SK-N-DZ (cell line): ENCODE data around the gene STK32C. TPM values are rescaled to one million over a fixed set of nuclear protein-coding genes. Genes with fewer than 3 reads are reported as not detected.

Experiments
- DNase-seq: peaks from one replicate; pipeline ENCODE4 v3.0.0-alpha.2; 2015; ENCODE audit warnings: low spot score
- polyA plus RNA-seq, 2 experiments: library from polyadenylated mRNA; depleted of rRNA; stranded (reverse); fragments of >200 nt; gene quantifications; 2 replicates each; pipeline ENCODE4 v1.2.3, GENCODE V29; 2014

Gene STK32C
- polyA plus RNA-seq (2014; cell fraction: cytosol; rRNA removed) = 35.4 and 38.4 TPM in 2 replicates
- polyA plus RNA-seq (2014; cell fraction: nucleus; rRNA removed) = 35.2 and 44.1 TPM in 2 replicates

DNA sequence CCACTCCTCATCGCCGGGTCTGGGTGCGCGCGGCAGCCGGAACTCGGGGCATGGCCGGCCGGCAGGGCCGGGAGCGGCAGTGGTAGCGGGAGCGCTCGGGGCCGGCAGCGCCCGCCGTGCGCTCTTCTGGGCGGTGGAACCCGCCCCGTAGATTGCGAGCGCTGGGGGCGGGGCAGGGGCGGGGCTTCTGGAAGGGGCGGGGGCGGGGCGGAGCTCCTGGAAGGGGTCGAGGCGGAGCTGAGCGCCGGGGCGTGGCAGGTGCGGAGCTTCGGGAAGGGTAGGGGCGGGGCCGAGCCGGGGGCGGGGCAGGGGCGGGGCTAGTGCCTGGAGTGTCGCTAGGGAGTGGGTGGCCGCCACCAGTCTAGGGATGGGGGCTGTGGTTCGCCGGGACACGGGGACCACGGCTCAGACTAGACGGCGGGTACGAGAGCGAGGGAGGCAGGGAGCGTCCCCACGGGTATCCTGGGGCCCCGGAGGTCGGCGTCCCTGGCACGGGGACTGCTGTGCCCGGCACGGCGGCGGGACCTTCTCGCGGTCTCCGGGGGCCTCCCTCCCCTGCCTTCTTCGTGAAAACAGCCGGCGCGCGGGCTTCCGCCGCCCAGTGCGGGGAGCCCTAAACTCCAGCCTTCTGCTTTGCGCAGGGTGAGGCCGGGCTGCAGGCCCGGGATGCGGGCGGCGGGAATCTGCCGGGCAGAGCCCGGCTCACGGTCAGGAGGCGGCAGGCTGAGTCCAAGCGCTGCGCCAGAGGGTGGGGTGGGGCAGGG lies at the start of gene STK32C:
STK32C (minus strand) TSS at position 128 of the 764 bp plus-strand sequence; CDS start at position 11, 117 bp downstream.
- DNase-seq = peak; percentile 85

DNA sequence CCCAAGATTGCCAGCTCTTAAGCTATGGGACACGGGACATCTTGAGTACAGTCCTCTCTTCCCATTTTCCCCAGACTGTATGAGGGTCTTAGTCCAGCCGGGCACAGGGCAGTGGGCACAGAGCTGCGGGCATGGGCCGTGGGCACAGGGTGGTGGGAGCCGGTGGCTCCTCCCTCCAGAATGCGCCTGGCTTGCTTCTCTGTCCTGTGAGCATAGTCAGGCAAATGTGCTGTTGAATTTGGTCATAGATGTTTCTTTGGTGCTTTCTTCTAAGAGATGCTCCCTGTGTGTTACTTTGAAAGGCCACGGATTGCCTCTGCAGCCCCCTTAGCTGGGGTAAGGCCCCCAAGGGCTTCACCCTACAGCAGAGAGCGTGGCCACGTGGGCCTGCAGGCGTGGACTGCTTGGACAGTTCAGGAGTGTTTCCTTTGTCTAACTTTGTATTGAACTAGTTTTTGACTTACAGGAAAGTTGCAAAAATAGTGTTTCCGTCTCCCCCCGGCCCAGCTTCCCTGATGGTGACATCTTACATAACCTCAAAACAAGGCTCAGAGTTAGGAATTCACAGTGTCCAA lies 49.0 kb upstream of the STK32C start:
- no peak for DNase-seq

DNA sequence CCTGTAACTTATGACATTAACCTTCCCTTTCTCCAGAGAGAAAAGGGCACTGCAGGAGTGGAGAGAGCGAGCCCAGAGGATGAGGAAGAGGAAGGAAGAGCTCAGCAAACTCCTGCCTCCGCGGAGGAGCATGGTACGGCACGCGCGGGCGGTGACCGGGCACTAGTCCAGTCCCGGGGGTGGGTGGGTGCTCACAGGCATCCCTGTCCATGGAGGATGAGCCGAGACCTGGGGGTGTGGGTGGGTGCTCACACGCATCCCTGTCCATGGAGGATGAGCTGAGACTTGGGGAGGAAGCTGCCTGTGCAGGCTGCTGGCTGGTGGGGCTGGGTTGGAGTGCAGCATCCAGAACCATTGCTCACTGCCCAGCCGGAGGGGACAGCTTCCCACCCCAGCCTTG lies 48.0 kb upstream of the STK32C start:
- no peak for DNase-seq

DNA sequence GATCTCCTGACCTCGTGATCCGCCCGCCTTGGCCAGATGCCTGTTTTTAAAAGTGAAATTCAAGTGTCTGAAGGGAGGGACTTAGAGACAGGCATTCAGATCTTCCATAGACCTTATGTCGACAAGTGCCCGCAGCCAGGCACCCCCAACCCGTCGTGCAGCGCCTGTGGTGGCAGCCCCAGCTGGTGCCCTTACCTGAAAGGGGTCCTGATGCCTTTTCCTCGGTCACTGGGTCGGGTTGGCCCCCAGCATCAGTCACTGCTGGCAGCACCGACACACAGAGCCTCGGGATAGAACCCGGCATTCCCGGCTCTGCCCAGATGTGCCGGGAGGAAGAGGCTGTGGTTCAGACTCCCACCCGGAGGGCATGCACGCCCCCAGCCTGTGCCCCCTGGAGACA lies 47.5 kb upstream of the STK32C start:
- no peak for DNase-seq

DNA sequence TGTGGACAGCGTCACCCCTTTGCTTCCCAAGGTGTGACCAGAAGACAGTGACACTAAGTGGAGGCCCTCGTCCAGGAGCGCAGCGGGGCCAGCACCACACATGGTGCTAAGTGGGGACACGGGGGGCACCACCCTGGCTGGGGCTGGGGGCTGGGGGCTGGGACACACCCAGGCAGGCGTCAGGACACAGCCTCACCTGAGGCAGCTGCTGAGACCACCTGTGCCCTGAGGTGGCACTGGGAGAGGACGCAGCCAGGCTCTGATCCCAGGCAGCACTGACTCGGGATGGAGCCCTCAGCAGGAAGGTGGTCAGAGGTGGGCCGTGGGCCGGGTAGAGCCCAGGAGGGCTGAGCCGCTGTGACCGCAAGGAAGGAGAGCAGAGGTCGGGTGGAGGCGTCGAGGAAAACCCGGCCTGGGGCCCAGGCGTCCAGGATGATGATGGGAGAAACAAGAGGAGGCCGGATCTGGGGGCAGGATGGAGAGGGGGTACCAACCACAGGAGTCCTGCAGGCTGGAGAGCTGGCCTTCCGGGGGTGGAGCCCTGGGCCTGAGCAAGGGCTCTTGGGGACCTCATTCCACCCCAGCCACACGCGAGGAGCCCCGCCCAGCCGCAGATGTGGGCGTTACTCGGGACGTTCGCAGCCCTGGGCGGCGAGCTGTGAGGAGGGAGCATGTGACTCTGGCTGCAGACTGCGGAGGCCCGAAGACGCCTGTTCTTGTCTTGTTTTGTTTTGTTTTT lies 46.8 kb upstream of the STK32C start:
- no peak for DNase-seq

DNA sequence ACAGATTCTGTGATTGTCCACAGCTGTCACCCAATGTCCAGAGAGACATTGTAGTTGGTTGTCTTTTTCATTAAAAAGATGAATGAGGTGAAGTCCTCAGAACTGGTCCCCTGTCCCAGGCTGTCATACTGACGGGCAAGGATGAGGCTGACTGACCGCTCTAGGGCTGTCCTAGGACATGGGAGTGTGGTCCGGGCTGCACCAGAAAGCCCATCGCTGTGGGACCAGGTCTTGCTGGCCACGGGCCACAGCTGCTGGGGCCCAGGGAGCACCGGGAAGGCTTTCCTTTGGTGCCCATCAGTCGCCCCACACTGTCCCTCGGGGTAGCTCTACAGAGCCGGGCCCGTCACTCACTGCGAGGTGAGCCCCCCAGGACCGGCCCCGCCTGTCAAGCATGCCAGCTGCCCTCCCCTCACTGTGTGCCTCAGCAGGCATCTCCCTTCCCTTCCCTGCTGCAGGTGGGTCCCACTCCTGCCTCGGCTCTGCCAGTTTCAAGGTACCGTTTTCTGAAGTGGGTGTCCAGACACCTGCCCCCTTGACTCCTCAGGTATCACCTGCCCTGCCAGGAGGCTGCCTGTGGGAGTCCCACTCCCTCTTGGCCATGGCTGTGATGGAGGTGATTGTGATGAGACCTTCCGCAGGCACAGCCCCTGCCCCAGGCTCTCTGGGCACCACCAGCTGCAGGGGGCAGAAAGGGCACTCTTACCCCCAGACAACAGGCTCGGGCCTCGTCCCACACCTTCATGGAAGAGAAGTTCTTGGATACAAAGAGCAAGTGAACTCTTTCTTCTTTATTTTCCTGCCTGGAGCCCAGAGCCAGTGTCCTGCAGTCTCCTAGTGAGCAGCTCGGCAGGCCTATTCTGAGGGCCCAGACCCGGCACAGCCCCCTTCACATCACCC lies 46.0 kb upstream of the STK32C start:
- DNase-seq = no peak

DNA sequence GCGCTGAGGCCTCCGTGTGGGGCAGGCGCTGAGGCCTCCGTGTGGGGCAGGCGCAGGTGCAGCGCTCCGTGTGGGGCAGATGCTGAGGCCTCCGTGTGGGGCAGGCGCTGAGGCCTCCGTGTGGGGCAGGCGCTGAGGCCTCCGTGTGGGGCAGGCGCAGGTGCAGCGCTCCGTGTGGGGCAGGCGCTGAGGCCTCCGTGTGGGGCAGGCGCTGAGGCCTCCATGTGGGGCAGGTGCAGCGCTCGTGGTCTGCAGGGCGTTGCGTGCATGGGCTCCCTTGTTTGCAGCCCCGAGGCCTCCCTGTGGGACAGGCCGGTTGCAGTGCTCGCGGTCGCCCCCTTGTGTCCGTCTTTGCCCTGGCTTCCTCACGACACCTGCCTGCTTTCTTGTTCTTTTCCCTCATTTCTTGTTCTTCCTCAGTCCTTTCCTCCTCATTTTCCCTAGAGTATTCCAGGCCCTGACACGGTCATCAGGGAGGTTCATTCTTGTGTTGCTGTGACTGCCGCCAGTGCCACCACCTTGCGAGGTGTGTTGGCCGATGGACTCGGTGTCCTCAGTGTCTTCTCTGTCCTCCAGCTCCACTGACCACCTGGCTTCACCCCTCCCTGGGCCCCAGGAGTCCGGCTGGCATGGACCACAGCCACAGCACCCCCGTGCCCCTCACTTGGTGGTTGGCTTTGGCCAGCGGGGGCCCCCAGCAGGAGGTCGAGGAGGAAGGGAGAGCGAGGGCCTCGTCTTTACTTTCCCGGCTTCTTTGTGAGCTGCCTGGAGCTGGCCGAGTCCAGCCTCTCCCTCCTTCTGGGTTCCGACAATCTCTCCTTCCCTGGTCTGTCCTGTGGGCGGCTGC lies 44.9 kb upstream of the STK32C start:
- peak; percentile 74 for DNase-seq

DNA sequence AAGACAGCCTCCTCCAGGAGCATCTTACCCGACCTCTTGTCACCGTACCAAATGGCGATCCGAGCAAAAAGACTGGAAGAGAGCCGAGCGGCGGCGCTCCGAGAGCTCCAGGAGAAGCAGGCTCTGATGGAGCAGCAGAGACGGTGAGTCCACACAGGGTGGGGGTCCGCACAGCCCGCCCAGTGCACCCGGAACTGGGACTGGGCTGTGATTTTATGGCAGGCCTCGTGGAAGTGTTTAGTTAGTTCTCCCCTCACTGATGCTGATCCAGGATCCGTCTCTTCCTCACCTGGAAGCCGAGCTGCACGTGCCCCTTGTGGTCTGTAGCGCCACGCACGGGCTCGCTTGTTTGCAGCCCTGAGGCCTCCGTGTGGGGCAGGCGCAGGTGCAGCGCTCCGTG lies 43.9 kb upstream of the STK32C start:
- DNase-seq = no peak

DNA sequence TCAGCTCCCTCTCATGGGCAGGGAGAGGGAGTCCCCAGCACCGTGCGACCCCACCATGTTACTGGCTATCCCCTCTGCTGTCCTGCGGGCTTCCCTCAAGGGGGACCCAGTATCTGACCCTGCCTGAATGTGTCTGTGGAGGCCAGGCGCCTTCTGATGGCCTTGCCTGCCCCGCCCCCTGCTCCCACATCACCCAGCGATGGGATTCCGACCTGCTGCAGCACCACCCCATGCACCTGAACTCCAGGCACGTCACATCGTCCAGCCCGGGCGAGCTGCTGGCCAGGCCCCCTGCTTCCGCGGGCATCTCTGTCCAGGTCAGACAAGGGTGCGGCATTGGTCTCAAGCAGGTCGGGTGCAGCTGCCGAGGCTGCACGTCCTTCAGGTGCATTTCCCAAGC lies 43.2 kb upstream of the STK32C start:
- DNase-seq = no peak

DNA sequence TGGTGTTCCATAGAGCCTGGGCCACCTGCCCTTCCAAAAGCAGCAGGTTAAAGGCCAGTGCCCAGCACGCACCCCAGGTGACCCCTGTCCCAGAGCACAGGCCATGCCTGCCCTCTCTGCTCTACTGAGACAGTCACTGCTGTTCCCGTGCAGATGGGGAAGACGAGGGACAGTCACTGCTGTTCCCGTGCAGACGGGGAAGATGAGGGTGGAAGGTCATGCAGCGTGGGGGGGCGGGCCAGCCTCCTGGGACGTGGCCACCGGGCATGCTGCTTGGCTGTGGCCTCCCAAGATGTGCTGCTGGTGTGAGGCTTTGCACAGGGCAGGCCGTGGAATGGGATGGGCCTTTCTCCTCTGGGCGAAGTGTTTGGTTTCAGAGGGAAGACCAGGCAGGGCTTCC lies 42.6 kb upstream of the STK32C start:
- DNase-seq = no peak

DNA sequence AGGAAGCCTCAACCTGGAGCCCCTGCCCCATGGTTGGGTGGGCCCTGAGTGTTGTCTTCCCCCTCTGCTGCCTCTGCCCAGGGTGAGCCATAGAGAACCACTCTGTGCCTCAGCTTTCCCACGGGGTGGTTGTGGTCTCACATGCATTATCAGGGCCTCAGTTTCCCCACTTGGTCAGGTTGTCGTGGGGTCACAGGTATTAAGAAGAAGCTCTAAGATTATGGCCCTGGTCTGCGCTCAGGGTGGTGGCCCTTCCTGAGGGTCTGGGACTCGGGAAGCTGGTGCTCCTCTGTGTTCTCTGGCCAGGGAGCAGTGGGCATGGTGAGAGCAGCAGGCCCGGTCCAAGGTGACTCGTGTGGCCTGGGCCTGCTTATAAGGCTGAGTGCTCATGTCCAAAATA lies 42.0 kb upstream of the STK32C start:
- DNase-seq = no peak

DNA sequence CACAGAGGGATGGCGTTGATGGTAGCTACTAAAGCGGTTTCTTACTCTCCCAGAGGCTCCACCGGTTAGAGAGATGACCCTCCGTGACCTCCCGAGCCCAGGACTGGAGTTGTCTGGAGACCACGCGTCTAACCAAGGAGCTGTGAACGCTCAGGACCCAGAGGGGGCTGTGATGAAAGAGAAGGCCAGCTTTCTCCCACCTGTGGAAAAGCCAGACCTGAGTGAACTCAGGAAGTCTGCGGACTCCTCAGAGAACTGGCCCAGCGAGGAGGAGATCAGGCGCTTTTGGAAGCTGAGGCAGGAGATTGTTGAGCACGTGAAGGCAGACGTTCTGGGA lies 40.1 kb upstream of the STK32C start:
- no peak for DNase-seq

DNA sequence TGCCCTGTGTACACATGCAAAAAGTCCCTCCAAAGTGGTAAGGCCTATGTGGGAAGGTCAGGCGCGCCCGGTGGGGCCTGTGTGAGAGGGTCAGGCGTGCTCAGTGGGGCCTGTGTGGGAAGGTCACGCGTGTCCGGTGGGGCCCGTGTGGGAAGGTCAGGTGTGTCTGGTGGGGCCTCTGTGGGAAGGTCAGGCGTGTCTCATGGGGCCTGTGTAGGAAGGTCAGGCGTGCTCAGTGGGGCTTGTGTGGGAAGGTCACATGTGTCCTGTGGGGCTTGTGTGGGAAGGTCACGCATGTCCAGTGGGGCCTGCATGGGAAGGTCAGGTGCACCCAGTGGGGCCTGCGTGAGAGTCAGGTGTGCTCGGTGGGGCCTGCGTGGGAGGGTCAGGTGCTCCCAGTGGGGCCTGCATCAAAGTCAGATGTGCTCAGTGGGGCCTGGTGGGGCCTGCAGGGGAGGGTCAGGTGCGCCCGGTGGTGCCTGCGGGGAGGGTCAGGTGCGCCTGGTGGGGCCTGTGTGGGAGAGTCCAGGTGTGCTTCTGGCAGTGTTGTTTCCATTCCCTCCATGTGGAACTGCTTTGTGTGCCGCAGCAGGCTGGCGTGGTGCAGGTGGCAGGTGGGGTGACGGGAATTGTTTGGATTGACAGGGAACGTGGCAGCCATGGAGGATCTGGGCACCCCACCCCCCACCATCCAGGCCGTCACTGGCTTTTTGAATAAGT lies 39.6 kb upstream of the STK32C start:
- DNase-seq = no peak

DNA sequence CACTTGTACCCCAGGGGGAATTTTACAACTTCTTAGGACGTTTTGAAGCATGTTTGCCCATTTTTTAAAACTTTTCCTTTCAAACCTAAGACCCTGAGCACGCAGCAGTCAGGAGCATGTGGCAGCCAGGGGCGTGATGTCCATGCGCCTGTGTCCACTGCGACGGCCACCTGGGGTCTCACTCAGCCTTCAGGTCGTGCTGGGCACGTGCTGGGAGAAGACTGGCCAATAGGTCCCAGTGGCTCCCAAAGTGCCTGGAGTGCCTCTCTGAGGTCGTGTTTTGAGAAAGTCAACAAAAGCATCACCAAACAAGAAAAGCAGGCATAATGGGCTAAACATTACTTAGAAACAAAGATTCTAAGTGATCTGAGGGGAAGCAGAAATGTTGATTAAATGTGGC lies 39.1 kb upstream of the STK32C start:
- DNase-seq = no peak

DNA sequence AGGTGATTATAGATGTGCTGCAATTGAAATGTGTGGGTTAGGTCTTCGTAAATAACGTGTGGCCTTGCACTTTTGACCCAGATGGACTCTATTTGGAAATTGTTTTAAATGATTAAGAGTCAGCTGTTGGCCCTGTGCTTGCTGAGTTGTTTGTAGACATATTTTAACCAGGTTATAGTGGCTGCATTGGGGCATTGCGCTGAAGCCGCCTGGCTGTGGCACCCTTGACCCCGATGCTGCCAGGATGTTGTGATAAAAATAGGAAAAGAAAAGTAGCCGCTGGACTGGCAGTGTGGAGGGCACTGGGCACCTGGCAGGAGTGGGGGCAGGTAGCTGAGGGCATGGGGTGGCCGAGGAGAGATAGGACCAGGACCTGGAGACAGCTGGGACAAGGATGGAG lies 37.6 kb upstream of the STK32C start:
- no peak for DNase-seq

DNA sequence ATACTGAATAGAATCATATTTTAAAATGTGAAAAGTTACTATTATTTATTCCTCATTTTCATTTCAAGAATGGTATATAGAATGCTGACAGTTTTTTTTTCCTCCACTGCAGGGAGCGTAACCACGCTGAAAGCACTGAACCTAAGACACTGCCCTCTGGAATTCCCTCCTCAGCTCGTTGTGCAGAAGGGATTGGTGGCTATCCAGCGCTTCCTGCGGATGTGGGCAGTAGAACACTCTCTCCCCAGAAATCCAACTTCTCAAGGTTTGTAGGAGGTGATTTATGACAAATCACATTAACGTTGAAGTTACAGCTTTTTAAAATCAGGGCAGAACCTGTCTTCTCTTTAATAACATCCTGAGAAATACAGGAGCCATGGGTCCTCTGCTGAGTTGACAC lies 36.6 kb upstream of the STK32C start:
- DNase-seq = no peak

DNA sequence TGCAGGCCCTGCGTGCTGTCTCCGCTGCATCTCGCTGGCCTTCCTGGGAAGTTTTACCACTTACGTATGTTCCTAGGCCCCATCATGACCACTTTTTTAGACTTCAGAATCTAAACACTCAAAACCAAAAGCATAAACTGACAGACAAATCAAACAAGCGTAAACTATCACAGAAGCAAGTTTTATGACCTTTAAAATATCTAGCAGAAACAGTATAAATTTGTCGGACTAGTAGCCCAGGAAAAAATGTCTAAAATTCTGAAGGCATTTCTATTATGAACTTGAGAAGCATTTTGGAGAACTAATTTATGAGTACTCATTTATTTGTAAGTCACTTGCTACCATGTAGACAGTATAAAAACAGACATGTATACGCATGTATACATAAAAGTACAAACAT lies 34.8 kb upstream of the STK32C start:
- no peak for DNase-seq

DNA sequence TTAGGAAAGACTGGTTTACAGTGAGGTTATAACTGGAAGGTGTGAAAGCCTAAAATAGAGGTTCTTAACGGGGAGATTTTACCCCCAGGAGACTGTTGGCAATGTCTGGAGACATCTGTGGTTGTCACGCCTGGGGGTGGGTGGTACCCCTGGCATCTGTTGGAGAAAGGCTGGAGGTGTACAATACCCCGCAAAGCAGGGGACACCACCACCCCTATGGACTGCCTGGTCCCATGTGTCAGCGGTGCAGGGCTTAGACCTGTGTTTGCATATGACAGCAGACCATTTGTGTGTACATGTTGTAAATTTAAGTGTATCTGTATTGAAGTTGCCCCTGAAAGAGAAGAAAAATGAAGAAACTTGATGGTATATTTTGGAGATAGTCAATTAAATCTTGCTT lies 34.0 kb upstream of the STK32C start:
- no peak for DNase-seq

DNA sequence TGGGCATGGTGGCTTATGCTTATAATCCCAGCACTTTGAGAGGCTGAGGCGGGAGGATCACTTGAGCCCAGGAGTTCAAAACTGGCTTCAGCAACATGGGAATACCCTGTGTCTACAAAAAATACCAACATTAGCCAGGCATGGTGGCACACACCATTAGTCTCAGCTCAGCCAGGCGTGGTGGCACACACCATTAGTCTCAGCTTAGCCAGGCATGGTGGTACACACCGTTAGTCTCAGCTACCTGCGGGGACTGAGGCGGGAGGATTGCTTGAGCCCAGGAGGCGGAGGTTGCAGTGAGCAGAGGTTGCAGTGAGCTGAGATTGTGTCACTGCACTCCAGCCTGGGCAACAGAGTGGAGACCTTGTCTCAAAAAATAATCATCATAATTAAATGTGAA lies 33.3 kb upstream of the STK32C start:
- no peak for DNase-seq

DNA sequence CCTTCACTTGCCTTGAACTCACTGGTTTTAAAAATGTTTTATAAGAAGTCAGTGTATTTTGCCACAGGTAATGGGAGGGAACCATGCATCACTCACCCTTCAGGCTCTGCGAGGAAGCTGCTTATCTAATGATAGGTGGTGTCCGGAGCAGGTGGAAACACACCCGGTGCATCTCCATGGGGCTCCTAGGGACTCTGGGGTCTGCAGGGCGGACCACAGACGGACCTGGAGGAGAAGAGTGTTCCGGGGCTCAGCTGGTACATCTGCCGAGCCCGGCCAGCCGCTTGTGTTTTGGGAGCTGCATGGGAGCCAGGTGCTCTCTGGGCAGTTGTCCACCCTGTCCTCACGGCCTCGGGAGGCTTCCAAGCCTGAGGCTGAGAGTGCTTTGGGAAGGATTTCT lies 31.5 kb upstream of the STK32C start:
- DNase-seq = no peak
